ENCODE measurements around the gene UNC5B.

The UNC5B gene

DNA sequence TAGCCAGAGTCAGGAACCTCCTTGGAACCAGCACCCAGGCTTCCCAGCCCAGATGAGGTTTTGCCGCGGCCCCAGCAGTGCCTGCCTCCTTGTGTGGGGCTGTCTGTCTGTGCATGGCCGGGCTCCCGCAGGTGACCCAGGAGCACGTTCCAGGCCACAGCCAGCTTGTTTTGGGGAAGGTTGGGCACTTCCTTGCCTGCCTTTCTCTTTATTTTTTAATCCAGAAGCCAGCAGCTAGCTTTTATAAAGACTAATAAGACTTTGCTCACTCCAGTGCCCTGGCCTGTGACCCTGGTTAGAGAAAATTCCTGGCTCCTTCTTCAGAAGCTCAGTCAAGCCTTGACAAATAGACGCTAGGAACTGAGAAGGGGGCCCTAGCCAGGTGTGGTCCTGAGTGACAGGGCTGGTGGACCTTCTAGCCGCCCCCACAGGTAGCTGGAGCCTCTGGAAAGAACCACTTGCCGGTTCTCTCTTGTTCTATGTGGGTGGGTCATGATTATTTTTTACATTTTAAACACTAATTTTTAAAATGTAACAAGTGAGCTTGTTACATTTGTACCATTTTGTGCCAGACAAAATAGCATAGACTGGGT lies 107.5 kb downstream of the UNC5B start:
- no peak for DNase-seq (ENCODE audit: low spot score)

DNA sequence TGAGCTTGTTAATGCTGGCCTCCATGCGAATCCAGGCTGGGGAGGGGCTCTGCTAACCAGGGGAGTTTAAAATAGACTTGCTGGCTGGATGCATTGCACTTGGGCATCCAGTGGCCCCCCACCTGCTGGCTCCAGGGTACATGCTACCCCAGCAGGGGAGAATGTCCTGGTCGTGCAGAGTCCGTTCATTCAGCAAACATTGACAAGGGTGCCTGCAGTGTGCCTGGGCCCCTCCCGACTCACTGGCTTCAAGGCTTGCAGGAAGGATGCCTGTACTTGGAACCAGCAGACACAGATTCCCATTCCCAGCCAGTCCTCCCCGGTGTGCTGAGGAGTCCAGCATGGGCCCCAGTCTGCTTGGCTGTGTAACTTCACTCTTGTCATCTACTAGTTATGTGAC lies 108.2 kb downstream of the UNC5B start:
- no peak for DNase-seq (ENCODE audit: low spot score)

DNA sequence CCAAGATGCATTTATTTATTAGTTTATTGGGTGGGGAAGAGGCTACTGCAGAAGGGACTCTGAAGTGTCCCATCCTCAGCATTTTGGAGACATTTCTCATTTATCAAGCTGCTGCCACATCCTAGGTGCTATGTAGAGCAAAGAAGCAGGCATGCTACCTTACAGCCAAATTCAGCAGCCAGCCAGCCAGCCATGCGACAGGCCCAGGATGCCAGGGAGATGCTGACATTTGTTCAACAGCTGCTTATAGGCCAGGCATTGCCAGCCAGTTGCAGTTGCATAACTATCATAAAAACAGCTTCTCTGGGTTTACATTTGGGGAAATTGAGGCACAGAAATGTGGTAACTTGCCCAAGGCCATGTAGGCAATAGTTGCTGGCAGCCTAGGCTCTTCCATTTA lies 109.0 kb downstream of the UNC5B start:
- no peak for DNase-seq (ENCODE audit: low spot score)

DNA sequence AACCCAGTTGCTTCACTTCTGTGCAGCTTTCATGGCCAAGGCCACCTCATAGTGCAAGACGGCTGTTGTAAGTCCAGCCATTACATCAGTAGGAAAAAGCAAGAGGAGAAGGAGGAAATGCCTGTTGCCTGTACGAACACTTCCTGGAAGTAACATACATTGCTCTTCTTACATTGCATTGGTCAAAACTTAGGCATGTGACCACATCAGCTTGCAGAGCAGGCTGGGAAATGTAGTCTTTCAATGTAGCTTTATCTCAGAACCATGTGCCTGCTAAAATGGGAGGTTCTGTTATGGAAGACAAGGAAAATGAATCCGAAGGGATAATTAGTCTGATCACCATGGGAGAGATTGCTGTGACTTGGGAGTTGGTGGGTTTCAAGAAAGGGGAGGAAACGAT lies 111.0 kb downstream of the UNC5B start:
- DNase-seq (ENCODE audit: low spot score): no peak

DNA sequence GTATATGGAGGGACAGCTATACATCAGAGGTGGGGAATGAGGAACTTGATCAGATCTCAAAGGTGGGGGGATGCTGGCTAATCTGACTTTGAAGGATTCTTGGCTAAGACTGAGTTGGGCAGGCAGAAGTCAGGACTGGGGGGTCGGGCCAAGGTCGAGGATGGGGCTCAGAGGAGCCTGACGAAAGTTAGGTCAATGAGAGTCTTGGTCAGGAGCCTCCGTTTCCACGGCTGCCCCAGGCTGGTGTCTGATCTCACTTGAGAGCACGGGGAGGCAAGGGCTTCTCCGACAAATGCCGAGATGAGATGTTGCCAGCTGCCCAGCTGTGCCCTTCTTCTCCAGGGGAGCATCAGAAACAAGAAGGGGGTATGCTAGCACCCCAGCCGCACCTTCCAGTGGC lies 112.4 kb downstream of the UNC5B start:
- DNase-seq (ENCODE audit: low spot score): no peak

DNA sequence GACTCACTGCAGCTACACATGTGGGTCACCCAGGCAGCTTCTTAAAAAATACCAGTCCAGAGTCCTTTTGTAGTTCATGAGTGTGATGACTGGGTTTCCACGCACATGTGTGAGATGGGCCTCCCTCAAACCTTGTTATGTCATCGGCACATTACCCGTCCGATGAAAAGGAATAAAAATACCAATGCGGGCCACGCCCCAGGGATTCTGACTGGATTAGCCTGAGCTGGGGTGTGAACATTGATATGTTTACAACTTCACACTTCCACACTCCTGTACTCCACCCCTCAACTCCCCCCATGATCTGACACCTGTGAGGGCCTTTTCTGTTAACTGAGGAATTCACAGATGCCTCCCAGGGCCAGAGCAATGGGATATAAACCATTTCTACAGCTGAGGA lies 112.9 kb downstream of the UNC5B start:
- no peak for DNase-seq (ENCODE audit: low spot score)

DNA sequence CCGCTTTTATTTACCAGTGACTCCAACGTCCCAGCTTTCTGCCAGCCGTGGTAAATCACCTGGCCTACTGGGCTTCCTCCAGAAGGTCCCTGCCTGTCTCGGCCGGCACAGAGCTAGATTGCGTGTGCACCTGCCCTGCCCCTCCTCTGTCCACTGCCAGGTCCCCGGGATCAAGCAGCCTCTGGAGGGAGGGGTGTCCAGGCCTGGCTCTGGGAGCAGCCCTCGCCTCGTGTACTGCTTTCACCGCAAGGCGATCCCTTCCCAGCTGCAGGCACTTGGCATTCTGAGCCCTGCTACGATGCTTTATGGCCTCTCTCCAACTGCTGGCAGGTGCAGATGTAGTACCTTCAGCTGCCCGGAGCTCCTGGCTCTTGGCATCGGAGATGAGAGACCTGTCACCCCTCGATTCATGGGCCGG lies 114.1 kb downstream of the UNC5B start:
- no peak for DNase-seq (ENCODE audit: low spot score)

DNA sequence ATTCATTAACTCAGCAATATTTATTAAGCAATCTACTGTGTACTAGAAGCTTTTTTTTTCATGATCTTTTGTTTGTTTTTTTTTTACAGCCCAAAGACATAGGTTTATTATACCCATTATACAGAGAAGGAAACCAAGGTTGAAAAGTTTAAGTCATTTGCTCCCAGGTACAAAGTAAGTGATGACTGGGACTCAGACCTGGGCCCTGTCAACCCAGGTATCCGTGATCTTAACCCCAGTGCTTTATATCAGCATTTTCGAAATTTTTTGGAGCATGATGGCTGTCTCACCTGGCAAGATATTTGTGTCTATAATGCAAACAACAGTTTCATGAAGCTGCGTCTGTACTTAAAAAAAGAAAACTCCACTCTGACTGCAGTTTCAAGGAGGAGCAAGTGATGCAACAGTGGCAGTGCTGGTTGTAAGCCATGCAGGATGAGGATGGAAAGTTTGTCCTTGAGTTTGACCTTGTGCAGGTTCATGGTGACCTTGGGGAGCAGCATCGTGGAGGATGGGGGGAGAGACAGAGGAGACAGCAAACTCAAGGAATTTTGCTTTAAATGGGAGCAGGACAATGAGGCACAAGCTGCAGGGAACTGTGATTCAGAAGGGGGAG lies 118.5 kb downstream of the UNC5B start:
- no peak for DNase-seq (ENCODE audit: low spot score)

DNA sequence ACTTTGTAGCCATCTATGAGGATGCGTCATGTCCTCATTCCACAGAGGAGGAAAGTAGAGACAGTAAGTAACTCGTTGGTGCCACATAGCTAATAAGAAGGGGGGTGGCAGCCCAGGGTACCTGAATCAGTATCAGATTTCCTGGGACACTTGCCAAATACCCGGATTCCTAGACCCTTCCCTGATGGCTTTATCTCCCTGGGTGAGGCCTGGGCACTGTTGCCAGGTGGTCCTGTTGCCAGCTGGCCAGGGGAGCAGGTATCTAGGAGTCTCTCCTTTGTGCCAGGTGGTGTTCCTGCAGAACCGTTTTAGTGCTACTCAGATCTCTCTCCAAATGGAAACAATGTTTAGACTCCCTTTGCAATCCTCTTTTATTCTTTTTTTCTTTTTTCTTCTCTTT lies 119.4 kb downstream of the UNC5B start:
- DNase-seq (ENCODE audit: low spot score): no peak

DNA sequence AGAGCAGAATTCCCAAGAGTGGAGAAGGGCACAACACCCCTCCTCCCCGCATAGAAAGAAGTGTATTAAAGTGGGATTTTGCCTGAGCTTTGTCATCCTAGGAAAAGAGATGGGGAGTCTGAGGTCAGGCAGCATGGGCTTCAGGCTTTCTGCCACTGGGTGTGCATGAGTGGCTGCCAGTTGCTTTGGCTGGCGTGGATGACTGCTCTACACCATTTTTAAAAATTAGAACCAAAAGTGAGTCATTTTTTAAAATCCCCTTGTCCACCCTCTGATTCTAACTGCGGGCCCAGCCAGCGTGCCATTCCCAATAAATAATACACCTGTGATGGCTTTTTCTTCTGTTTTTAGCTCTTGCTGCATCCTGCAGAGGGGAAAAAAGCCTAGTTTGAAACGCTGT lies 120.1 kb downstream of the UNC5B start:
- DNase-seq (ENCODE audit: low spot score): no peak

DNA sequence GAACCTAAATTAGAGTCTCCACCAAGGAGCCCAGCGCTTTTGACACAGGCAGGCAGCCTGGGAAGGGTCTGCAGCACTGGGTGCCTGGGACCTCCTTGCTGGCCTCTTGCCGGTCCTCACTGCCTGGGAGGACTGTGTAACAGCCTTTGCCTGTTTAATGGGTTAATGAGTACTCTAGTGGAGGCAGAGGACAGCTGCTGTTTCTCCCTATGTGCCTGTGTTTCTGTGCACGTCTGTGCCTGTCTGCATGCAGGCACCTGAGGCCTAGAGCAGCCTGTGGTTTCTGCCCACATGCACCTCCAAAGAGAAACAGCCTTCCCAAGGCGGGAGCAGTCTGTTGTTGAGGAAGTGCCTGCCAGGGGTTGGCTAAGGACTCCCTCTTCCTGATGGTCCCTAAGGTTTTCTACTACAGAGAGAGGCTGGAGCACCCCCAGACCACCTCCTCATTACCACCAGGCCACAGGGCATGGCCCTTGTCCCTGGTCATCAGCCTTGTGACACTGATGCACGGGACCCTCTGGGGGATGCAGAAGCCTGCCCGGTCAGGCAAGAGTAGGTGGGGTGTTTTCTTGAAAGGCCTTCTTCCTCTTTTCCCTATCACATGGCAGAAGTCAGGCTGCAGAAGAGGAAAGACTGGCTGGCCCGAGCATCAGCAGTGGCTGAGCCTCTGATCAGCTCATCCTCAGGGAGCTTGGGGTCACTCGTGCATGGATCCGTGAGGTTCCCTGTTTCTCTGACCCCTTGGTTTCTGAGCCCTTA lies 120.9 kb downstream of the UNC5B start:
- no peak for DNase-seq (ENCODE audit: low spot score)

DNA sequence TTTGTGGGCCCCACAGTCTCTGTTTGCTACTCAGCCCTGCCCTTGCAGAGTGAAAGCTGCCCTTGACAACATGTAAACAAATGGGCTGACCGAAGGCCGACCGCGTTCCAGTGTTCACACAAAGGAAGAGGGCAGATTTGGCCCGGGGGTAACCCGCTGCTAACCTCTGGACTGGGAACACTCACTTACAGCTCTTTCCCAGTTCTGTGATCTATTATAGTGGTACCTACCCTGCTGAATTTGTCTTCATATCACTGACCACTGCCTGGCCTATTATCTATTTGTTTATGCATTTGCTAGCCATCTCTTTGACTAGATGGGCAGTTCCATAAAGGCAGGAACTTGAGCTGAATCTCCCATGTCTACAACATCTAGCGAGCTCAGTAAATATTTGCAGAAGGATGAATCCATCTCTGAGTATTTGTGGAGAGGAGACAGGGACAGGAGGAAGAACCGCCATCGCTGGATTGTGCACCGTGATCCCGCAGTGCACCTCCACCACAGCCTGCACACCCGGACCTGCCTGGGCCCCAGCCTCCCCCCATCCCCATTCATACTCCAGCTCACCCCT lies 121.9 kb downstream of the UNC5B start:
- DNase-seq (ENCODE audit: low spot score): no peak

DNA sequence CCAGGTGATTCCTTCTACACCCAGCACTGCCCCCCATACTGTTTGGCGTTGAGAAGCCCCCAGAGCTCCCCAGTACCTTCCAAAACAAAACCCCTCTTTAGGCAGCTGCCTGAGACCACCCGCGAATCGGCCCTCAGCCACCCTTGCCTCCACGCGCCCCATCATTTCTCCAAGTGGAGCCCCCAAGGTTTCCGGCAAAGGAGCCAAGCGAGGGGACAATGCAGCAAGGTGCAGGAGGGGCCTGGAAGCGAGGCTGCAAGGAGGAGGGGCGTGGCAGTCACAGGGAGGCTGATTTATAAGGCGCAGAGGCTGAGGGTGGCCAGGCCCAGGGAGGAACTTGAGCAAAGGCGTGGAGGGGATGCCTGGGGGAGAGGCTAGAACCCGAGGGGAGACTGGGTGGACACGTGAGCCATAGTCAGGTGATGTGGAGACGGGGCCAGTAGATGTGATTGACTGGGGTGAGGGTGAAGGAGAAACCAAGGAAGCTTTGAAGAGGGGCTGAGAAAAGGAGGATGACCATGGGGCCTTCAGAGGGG lies 122.9 kb downstream of the UNC5B start:
- DNase-seq (ENCODE audit: low spot score): no peak

DNA sequence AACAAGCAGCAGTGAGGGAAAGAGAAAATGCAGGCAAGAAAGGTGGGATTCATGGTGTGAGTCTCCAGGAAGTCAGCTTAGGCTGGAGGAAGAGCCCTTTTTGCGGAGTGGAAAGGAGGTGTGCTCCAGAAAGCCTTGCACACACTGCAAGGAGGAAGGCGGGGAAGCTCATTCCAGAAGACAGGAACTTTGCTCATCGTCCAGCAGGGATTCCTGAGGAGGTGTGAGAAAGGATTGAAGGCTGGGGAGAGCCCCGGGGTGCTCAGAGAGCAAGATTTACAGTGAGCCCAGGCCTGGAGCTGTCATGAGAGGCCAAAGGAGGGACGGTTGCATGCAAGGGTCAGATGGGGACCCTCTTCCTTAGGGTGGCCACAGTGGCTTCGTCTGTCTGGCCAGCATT lies 124.3 kb downstream of the UNC5B start:
- DNase-seq (ENCODE audit: low spot score): no peak

DNA sequence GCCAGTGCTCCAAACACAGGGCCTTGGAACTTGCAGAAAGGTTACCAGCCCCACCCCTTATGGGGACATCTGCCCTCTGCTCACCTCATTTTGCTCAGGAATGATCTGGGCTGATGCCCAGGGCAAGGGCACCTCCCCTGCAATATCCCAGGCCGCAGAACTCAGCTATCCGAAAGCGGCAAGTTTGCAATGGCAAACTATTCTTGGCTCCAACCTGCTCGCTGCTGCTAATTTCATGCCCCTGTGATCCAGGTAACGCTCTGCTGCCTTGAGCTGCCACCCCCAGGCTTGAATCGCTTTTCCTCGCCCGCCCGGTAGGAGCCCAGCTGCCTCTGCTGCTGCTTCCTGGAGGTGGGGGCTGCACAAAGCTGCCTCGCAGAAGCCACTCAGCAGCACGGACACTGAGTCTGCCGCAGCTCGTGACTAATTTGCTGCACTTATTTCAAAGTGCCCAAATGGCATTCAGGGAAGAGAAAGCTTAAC lies 124.9 kb downstream of the UNC5B start:
- no peak for DNase-seq (ENCODE audit: low spot score)

DNA sequence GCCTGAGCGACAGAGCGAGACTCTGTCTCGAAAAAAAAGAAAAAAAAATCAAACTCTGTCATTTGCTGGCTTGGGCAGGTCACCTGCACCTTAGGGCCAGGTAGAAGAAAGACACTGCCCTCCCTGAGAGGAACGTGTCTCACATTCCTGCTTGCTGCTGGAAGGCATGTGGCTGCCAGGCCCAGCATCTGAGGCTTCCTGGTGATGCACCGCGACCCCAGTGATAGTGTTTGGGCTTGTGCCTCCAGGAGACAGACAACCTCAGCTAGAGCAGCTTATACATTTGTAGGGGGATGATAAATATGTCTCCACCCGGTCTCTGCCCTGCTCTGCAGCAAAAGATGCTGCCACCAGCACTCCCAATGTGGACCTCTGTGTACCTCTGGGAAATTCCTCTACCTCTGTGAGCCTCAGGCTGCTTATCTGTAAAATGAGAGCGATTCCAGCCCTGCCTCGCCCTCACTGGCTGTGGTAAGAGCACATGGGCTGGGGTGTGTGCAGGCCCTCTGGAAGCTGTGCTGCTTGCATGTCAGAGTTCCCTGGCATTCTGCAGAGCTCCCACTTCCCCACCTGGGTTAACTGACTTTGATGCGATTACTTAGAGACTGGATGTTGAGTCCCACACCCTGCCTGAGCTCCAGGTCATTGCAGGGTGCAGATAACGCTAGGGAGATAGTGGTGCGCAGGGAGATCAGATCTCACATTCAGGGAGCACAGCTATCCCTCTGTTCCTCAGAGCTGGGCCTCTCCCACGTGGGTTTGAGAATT lies 126.5 kb downstream of the UNC5B start:
- no peak for DNase-seq (ENCODE audit: low spot score)

DNA sequence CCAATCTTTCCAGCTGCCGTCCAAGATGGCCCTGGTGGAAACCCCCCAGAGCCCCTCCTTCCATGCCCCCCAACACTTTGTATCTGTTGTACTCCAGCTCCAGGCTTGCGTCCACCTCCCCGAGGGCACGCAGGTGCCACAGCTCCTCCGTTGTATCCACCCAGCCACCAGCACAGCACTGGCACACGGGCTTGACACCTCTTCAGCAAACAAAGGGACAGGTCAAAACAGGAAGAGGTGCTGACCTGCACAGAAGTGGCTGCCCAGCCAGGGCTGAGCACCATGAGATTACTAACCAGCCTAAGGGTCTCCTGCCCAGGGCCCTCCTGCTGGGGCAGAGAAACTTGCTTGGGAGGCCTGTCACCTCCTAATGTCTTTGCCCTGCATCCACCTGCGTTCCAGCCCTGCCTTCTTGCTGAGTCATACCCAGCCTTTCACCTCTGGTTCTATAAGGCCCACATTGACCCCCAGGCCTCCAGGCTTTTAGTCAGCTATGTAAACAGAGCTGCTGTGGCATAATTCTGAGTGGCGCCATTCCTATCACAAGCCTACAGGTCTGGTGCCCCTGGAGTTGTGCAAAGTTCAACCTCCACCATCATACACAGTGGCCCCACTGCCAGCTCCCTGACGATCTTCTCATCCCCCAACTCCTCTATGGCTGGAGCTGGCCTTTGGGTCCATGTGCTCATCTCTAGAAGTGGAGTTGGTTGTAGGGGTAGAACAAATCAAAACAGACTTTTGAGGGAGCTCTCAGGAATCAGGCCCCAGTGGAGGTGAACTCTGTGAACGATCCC lies 127.6 kb downstream of the UNC5B start:
- no peak for DNase-seq (ENCODE audit: low spot score)

DNA sequence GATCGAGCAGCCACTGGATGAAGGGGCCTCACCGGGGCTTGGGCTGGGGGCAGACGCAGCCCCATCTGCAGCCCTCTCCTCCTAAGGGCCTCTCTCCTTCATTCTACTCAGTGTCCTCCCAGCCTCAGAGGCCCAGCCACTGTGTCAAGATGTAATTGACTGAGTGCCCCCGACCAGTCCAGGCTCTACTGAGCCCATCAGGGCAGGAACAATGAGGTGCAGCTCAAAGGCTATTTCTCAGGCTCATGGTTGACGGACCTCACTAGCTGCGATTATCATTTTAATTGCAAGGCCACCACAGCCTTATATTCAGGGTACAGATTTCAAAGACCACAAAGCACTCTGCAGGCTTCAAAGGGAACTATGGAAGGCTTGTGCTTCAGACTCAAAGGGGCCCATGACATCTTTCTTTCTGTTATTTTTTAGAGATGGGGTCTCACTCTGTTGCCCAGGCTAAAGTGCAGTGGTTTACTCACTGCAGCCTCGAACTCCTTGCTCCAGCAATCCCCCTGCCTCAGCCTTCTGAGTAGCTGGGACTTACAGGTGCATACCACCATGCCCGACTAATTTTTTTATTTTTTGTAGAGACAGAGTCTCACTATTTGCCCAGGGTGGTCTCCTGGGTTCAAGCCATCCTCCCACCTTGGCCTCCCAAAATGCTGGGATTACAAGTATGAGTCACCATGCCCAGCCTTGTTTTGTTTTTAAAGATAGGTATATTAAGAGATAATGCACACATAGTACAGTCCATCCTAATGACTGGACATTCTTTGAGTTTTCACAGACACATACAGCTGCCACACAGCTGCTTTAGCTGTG lies 130.4 kb downstream of the UNC5B start:
- no peak for DNase-seq (ENCODE audit: low spot score)

DNA sequence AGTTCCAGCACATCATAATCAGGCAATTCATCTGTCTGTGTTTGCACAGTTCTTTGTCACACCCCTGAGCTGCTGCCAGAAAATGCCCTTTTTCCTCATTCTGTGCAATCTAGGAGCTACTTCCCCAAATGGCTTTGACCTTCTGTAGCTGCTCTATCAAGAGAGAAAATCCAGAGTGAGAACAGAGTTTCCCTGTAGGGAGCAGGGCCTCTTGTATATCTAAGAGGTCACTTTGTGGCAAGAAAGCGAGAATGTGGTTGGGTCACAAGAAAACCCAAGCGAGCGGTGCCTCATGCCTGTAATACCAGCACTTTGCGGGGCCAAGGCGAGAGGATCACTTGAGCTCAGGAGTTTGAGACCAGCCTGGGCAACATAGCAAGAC lies 131.0 kb downstream of the UNC5B start:
- peak; percentile 34 for DNase-seq (ENCODE audit: low spot score)

DNA sequence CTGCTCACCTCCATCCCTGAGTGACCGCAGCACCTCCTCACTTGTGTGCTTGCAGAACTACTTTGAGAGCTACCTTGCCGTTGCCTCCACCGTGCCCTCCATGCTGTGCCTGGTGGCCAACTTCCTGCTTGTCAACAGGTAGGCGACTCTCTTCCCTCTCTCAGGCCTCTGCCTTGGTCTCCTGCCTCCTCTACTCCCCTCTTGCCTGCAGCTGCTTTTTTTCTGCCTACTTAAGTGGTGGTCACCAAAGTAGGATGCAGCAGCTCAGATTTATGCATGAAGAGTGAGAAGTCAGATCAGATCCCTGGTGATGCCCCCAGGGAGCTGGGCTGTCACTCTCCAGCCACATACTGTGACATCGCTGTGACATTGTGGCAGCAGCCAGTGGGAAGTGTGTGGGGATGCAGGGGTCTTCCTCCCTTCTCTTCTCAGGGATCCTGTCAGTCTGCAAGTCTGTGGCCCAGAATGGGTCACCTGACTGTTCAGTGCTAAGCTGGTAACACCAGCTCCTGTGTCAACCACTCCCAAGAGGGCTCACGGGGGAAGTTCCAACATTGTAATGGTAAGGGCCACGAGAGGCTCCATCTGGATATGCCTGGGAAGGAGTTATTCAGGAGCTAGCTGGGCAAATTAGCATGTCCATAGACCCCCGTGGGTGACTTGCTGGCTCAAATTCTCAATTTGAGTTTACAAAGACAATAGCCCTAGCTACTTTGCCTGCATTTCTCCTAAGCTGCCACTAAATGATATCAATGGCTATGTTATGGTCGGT lies 132.0 kb downstream of the UNC5B start:
- DNase-seq (ENCODE audit: low spot score): no peak
